Right hindlimb (tissue), 1 donor: ENCODE results near the gene MTHFD1L.

ENCODE experiments used
- DNase-seq: peaks from one replicate; pipeline ENCODE4 v3.0.0-alpha.2; 2018

MTHFD1L gene

GRCh38 chr6:150899231-150899630, 33.7 kb downstream of the MTHFD1L start:
- no peak for DNase-seq

- no peak for DNase-seq
These were observed 34.5 kb downstream of the MTHFD1L start for GRCh38 chr6:150900049-150900448.

- no peak for DNase-seq
These were observed 36.8 kb downstream of the MTHFD1L start for GRCh38 chr6:150902142-150902776.

- no peak for DNase-seq
These were observed 40.3 kb downstream of the MTHFD1L start for GRCh38 chr6:150905769-150906168.

GRCh38 chr6:150906641-150907326, 41.3 kb downstream of the MTHFD1L start:
- DNase-seq = no peak

GRCh38 chr6:150907383-150907782, 41.9 kb downstream of the MTHFD1L start:
- no peak for DNase-seq

GRCh38 chr6:150908901-150909300, 43.4 kb downstream of the MTHFD1L start:
- DNase-seq = no peak

- DNase-seq = no peak
These were observed 45.1 kb downstream of the MTHFD1L start for GRCh38 chr6:150910561-150910960.

GRCh38 chr6:150914372-150914771, 48.9 kb downstream of the MTHFD1L start:
- DNase-seq = no peak

GRCh38 chr6:150915131-150915879, 49.8 kb downstream of the MTHFD1L start:
- DNase-seq = peak; percentile 42

- no peak for DNase-seq
These were observed 50.4 kb downstream of the MTHFD1L start for GRCh38 chr6:150915880-150916265.

GRCh38 chr6:150919938-150920337, 54.4 kb downstream of the MTHFD1L start:
- no peak for DNase-seq

GRCh38 chr6:150922137-150922536, 56.6 kb downstream of the MTHFD1L start:
- no peak for DNase-seq

- DNase-seq = no peak
These were observed 59.5 kb downstream of the MTHFD1L start for GRCh38 chr6:150924808-150925589.

- no peak for DNase-seq
These were observed 60.1 kb downstream of the MTHFD1L start for GRCh38 chr6:150925590-150925928.

GRCh38 chr6:150925976-150926375, 60.5 kb downstream of the MTHFD1L start:
- DNase-seq = peak; percentile 41

GRCh38 chr6:150928882-150929281, 63.4 kb downstream of the MTHFD1L start:
- DNase-seq = no peak

GRCh38 chr6:150929416-150929815, 63.9 kb downstream of the MTHFD1L start:
- DNase-seq = no peak

- peak; percentile 41 for DNase-seq
These were observed 65.3 kb downstream of the MTHFD1L start for GRCh38 chr6:150930841-150931240.

- DNase-seq = no peak
These were observed 65.9 kb downstream of the MTHFD1L start for GRCh38 chr6:150931405-150931804.

GRCh38 chr6:150932996-150933395, 67.5 kb downstream of the MTHFD1L start:
- DNase-seq = peak; percentile 51

GRCh38 chr6:150934380-150934779, 68.9 kb downstream of the MTHFD1L start:
- DNase-seq = no peak

- no peak for DNase-seq
These were observed 70.6 kb downstream of the MTHFD1L start for GRCh38 chr6:150936021-150936555.
